ENCODE data around the gene STON2. TPM values are rescaled to one million over a fixed set of nuclear protein-coding genes. Genes with fewer than 3 reads are reported as not detected.

Gene STON2
- total RNA-seq, 1 experiment from 2014 or later = 28.2 TPM

GRCh38 chr14:81436296-81437138 lies 36.4 kb upstream of the STON2 start:
- no peaks in the 10 kb centered on the region for H3K9me3 Mint-ChIP-seq (ENCODE audit: low read depth, unreplicated experiment)
- peak; percentile 87 for DNase-seq
- TF ChIP-seq CTCF (IDR thresholded peaks at IDR 0.05; ENCODE audit: unreplicated experiment) = no peak
- H3K4me3 Mint-ChIP-seq (ENCODE audit: low read depth, unreplicated experiment) = peak overlapping the region; percentile 84
- TSS peak; percentile 58 for BruUV-seq (replicated peaks)
- intact Hi-C loops (cut with micrococcal nuclease; ENCODE audit: unreplicated experiment) = loop anchor here (2.0 kb wide), 1 partner anchor 36 kb away; the partner anchor contains the start of gene STON2
- CTCF ChIA-PET = interaction anchor here (0.6 to 1.6 kb wide), 4 partner anchors 8 to 186 kb away, joined by 3 to 6 read pairs (median 4); no protein-coding TSS in a partner anchor
- peaks cover 15% of the 10 kb centered on the region for H3K36me3 Mint-ChIP-seq (ENCODE audit: insufficient read depth, unreplicated experiment)
- peaks cover 46% of the 10 kb centered on the region for H3K27me3 Mint-ChIP-seq (ENCODE audit: unreplicated experiment)
- H3K27ac Mint-ChIP-seq (ENCODE audit: unreplicated experiment) = no peak overlapping the region
- H3K4me1 Mint-ChIP-seq (ENCODE audit: low read depth, unreplicated experiment) = peaks cover 16% of the 10 kb centered on the region

GRCh38 chr14:81435391-81436295 lies 35.5 kb upstream of the STON2 start:
- CTCF ChIA-PET = interaction anchor here (0.6 to 1.6 kb wide), 7 partner anchors 9 to 185 kb away, joined by 3 to 9 read pairs (median 4); no protein-coding TSS in a partner anchor
- Mint-ChIP-seq H3K4me1 (ENCODE audit: low read depth, unreplicated experiment) (peaks cover 16% of the 10 kb centered on the region), H3K4me3 (ENCODE audit: low read depth, unreplicated experiment) (peak overlapping the region; percentile 84), H3K27ac (ENCODE audit: unreplicated experiment) (peak overlapping the region; percentile 53), H3K9me3 (ENCODE audit: low read depth, unreplicated experiment) (no peaks in the 10 kb centered on the region), H3K27me3 (ENCODE audit: unreplicated experiment) (peaks cover 37% of the 10 kb centered on the region), H3K36me3 (ENCODE audit: insufficient read depth, unreplicated experiment) (peaks cover 15% of the 10 kb centered on the region)
- intact Hi-C loops (cut with micrococcal nuclease; ENCODE audit: unreplicated experiment) = loop anchor here (1.0 to 2.0 kb wide), 3 partner anchors 35 to 166 kb away; partner anchors contain the start of gene STON2
- DNase-seq = peak; percentile 50
- BruUV-seq (replicated peaks) = no TSS peak
- TF ChIP-seq CTCF (IDR thresholded peaks at IDR 0.05; ENCODE audit: unreplicated experiment) = no peak

GRCh38 chr14:81435048-81435390 lies 34.9 kb upstream of the STON2 start:
- intact Hi-C loops (cut with micrococcal nuclease; ENCODE audit: unreplicated experiment) = loop anchor here (1.0 to 2.0 kb wide), 2 partner anchors 132 to 166 kb away; no protein-coding TSS in a partner anchor
- TF ChIP-seq CTCF (IDR thresholded peaks at IDR 0.05; ENCODE audit: unreplicated experiment) = no peak
- Mint-ChIP-seq H3K4me1 (ENCODE audit: low read depth, unreplicated experiment) (peaks cover 16% of the 10 kb centered on the region), H3K36me3 (ENCODE audit: insufficient read depth, unreplicated experiment) (peaks cover 15% of the 10 kb centered on the region), H3K9me3 (ENCODE audit: low read depth, unreplicated experiment) (no peaks in the 10 kb centered on the region), H3K27me3 (ENCODE audit: unreplicated experiment) (peaks cover 32% of the 10 kb centered on the region), H3K4me3 (ENCODE audit: low read depth, unreplicated experiment) (peak overlapping the region; percentile 84), H3K27ac (ENCODE audit: unreplicated experiment) (peak overlapping the region; percentile 53)
- DNase-seq = no peak
- no TSS peak for BruUV-seq (replicated peaks)
- CTCF ChIA-PET = interaction anchor here (0.7 to 1.6 kb wide), 5 partner anchors 10 to 166 kb away, joined by 3 to 6 read pairs (median 3); no protein-coding TSS in a partner anchor

- Mint-ChIP-seq H3K27ac (ENCODE audit: unreplicated experiment) (no peak overlapping the region), H3K9me3 (ENCODE audit: low read depth, unreplicated experiment) (no peaks in the 10 kb centered on the region), H3K27me3 (ENCODE audit: unreplicated experiment) (peaks cover 24% of the 10 kb centered on the region), H3K4me1 (ENCODE audit: low read depth, unreplicated experiment) (peaks cover 16% of the 10 kb centered on the region), H3K36me3 (ENCODE audit: insufficient read depth, unreplicated experiment) (peaks cover 15% of the 10 kb centered on the region), H3K4me3 (ENCODE audit: low read depth, unreplicated experiment) (no peak overlapping the region)
- TF ChIP-seq CTCF (IDR thresholded peaks at IDR 0.05; ENCODE audit: unreplicated experiment) = no peak
- intact Hi-C loops (cut with micrococcal nuclease; ENCODE audit: unreplicated experiment) = loop anchor here (2.0 kb wide), 1 partner anchor 131 kb away; no protein-coding TSS in a partner anchor
- CTCF ChIA-PET = no interaction called here
- DNase-seq = no peak
- BruUV-seq (replicated peaks) = no TSS peak
Measured at GRCh38 chr14:81434230-81434629, 34.1 kb upstream of the STON2 start.

Measured in Calu3 (cell line).